ENCODE data around the gene GLYATL1B. TPM values are rescaled to one million over a fixed set of nuclear protein-coding genes. Genes with fewer than 3 reads are reported as not detected.

GLYATL1B gene
- total and polyA plus RNA-seq, 2 of the 8 experiments (the other 6 are each of a cell fraction or from before 2014, with no cell fraction given) = not detected

- H3K4me1 ChIP-seq (replicated peaks in 1 of 4; ENCODE audit: control insufficient read depth in 3 of 4, insufficient read depth in 4 of 4, low read length in 3 of 4) = no peaks in the 10 kb centered on the region
- H3K4ac ChIP-seq (replicated peaks; ENCODE audit: insufficient read length, low read depth, low read length) = no peak overlapping the region
- no peak overlapping the region for H3K14ac ChIP-seq (ENCODE audit: insufficient read length)
- FAIRE-seq (no peak), DNase-seq (ENCODE audit: low read depth in 1 of 2, low spot score in 2 of 2) (no peak)
- POLR2A ChIA-PET (ENCODE audit: partially characterized antibody) = no interaction called here
- H2BK20ac ChIP-seq (ENCODE audit: low read length) = no peak overlapping the region
- H3K27me3 ChIP-seq (replicated peaks in 1 of 4; ENCODE audit: control insufficient read depth in 3 of 4, extremely low read depth in 1 of 4, insufficient read depth in 3 of 4, low read length in 3 of 4) = no peaks in the 10 kb centered on the region
- no peak overlapping the region for H4K8ac ChIP-seq (ENCODE audit: extremely low read depth, insufficient read depth, low read length)
- CTCF ChIA-PET (ENCODE audit: partially characterized antibody) = interaction anchor here (0.9 to 1.0 kb wide), 2 partner anchors 19 to 20 kb away, joined by 3 read pairs; no protein-coding TSS in a partner anchor
- H3K79me1 ChIP-seq (ENCODE audit: low read depth, low read length) = no peaks in the 10 kb centered on the region
- H2BK5ac ChIP-seq (ENCODE audit: low read depth, low read length) = no peak overlapping the region
- no peak overlapping the region for H3K27ac ChIP-seq (ENCODE audit: low read depth, low read length)
- no peak overlapping the region for H2AK5ac ChIP-seq (ENCODE audit: low read depth, low read length)
- no peak for TF ChIP-seq RFX5 (IDR thresholded peaks at IDR 0.05; ENCODE audit: borderline replicate concordance, low read depth, low read length)
- no peak for TF ChIP-seq SRF (IDR thresholded peaks at IDR 0.05; ENCODE audit: low read depth, low read length)
- TF ChIP-seq KDM4A (IDR thresholded peaks at IDR 0.05; ENCODE audit: low read depth, low read length, severe bottlenecking) = no peak
- no peak for TF ChIP-seq JUND (IDR thresholded peaks at IDR 0.05; ENCODE audit: low read length)
- no peak for TF ChIP-seq SIRT6 (IDR thresholded peaks at IDR 0.05; ENCODE audit: low read length)
- no peaks in the 10 kb centered on the region for H3K79me2 ChIP-seq (ENCODE audit: control insufficient read depth in 1 of 2, insufficient read depth in 2 of 2, low read length in 2 of 2)
- H3K4me3 ChIP-seq (ENCODE audit: extremely low read depth in 1 of 4, insufficient read depth in 2 of 4, low read depth in 3 of 4, low read length in 4 of 4) = no peak overlapping the region
- no peak overlapping the region for H3K23ac ChIP-seq (ENCODE audit: insufficient read length)
- no peak overlapping the region for H2BK15ac ChIP-seq (ENCODE audit: low read length)
- H3K56ac ChIP-seq (replicated peaks; ENCODE audit: insufficient read length, low read depth, low read length) = no peak overlapping the region
- H4K20me1 ChIP-seq (replicated peaks in 1 of 2; ENCODE audit: control insufficient read depth in 1 of 2, insufficient read depth in 2 of 2, low read length in 2 of 2) = no peaks in the 10 kb centered on the region
- no peak overlapping the region for H2BK120ac ChIP-seq (replicated peaks; ENCODE audit: low read depth, low read length)
- H3K4me2 ChIP-seq (ENCODE audit: insufficient read depth in 1 of 2, low read depth in 2 of 2, low read length in 2 of 2) = no peak overlapping the region
- H3K23me2 ChIP-seq (ENCODE audit: low read depth, low read length) = no peaks in the 10 kb centered on the region
- H3K18ac ChIP-seq (ENCODE audit: extremely low read depth, low read length) = no peak overlapping the region
- H2BK12ac ChIP-seq (ENCODE audit: low read depth, low read length) = no peak overlapping the region
- H4K91ac ChIP-seq (replicated peaks; ENCODE audit: insufficient read length, low read length) = no peak overlapping the region
- no peak overlapping the region for H4K5ac ChIP-seq (ENCODE audit: insufficient read length, low read depth, low read length)
- no peak overlapping the region for H3K9ac ChIP-seq (replicated peaks in 1 of 4; ENCODE audit: extremely low read depth in 1 of 4, low read depth in 3 of 4, low read length in 3 of 4)
- H3K36me3 ChIP-seq (ENCODE audit: control insufficient read depth in 2 of 4, insufficient read depth in 4 of 4, low read length in 3 of 4) = no peaks in the 10 kb centered on the region
- H3K9me3 ChIP-seq (ENCODE audit: insufficient read depth in 2 of 2, low read depth in 1 of 2, low read length in 1 of 2) = peaks cover 3 to 6% of the 10 kb centered on the region in 2 experiments; a peak in 1 of 4 replicates
- H2AFZ ChIP-seq (ENCODE audit: low read length) = no peak overlapping the region
- WGBS, 2 experiments (ENCODE audit: extremely low coverage in 1 of 2, insufficient coverage in 1 of 2, insufficient read length in 1 of 2, insufficient replicate concordance in 2 of 2, low coverage in 1 of 2, low lambda C conversion rate in 2 of 2, missing lambda C conversion rate in 1 of 2) = 91% methylated on average over 2 of the region's 2 CpGs; no CpG with 5 or more reads in 1 of the 2 experiments
Measured at GRCh38 chr11:59078435-59078834, 7.7 kb upstream of the GLYATL1B start.

Measured in H1 (cell line).